CD4-positive, alpha-beta T cell treated with Interferon gamma for 1 hour (primary cell): Measurements from ENCODE around the gene GPR143.
"Not testable (repeated sequence)": the region's sequence is repeated elsewhere in the genome, so short reads cannot be mapped to it uniquely, and the experiment has no call there.

ENCODE experiments used
- DNase-seq: peaks from one replicate; pipeline ENCODE4 v3.0.0-alpha.2; 2020

The GPR143 gene

DNA sequence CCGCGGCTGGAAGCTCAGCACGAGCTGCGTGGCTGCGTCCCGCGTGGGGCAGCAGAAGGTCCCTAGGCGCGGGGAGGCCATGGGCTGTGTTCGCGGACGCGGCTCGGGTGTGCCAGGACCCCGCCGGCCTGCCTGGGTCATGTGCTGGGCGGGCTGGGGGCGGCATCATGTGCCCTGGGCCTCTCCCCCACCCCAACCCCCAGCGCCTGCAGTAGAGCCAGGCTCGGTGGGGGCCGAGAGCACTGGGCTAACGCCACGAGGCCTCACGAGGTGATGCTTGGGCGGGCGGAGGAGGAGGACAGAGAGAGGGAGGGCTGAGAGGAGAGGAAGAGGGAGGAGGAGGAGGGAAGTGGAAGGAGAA lies at the start of gene GPR143:
GPR143 (minus strand) TSS at position 111 of the 361 bp plus-strand sequence; CDS start at position 81, 30 bp downstream.
- no peak for DNase-seq

DNA sequence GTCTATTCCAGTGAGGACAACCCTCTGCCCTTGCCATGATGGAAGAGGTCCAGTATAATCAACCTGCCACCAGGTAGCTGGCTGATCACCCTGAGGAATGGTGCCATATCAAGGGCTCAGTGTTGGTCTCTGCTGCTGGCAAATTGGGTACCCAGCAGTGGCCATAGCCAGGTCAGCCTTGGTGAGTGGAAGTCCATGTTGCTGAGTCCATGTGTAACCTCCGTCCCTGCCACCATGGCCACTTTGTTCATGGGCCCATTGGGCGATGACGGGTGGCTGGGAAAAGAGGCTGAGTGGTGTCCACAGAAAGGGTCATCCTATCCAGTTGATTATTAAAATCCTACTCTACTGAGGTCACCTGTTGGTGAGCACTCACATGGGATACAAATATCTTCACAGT lies 45.4 kb upstream of the GPR143 start:
- DNase-seq, result not testable (repeated sequence)

DNA sequence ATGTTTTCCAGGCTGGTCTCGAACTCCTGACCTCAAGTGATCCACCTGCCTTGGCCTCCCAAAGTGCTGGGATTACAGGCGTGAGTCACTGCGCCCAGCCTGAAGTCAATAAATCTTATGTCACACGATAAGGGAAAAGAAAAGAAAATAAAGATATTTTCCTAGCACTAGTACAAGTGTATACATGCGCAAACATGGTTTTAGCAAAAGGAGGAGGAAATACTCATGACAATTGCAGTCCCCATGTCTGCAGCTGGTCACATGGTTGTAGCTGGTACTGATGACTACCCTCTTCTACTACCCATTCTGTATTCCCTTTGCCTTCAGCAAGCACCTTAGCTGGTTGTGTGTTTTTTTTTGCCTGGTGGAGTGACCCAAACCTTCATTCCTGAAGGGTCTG lies 44.2 kb upstream of the GPR143 start:
- DNase-seq, result not testable (repeated sequence)

DNA sequence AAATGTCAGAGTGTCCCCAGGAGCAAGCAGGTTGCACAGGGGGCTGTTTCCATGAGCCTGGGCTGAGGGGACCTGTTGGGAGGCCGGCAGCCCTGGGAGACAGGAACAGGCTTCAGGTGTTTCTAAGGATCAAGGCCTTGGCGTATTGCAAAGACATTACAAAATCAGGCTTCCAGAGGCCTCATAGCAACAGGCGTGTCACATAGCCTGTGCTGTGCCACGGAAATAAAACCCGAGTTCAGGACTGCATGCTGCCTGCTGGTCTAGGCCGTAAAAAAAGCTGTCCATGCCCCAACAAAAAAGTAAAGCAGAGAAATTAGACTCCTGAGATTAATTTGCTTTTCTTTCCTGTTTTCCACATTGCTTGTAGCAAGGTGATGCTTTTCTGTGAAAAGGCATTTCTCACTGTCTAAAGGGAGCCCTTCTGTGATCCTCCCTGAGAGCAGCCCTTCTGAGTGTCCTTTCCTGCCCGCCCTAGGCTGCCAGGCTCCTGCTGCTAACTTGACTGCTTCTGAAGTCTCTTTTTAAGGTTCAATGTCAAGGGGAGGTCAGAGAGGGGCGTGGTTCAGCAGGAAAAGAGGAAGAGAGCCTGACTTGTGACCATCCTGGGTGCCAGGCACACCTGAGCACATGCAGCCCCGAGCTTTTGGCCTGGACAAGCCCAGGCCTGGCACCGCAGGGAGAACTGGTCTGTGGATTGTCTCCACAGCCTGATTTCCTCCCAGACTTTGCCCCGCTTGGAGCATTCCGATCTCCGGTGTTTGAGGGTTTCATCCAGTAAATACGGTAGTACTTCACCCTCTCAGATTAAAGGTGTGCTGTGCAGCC lies 41.9 kb upstream of the GPR143 start:
- no peak for DNase-seq

DNA sequence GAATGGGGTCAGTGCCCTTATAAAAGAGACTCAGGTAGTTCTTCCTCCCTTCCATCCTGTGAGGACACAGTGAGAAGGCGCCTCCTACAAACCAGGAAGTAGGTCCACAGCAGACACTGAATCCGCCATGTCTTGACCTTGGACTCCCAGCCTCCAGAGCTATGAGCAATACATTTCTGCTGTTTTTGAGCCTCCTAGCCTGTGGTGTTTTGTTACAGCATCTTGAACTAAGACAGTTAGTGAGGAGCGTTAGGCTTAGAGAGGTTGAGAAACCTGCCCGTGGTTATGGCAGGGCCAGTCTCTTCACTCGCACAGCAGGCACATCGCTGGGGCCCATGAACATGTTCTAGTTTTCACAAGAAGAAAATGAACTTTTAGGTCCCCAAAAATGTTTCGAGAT lies 40.3 kb upstream of the GPR143 start:
- no peak for DNase-seq

DNA sequence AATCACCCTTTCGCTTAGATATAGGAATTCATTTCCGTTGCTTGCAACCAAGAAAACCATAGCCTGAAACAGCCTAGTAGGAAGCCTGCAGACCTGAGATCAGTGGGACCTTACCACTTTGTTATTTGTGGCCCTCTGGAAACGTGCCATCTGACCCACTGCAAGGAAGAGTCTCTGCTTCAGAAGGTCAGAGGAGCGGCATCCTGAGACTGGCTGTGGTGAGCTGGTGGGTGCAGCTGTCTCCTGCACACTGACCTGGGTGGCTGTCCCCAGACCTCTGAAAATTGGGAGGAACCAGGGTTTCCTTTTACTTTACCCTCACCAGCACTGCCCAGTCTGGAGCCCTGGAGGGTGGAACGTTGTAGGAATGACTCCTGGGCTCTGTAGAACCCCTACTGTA lies 38.8 kb upstream of the GPR143 start:
- no peak for DNase-seq

DNA sequence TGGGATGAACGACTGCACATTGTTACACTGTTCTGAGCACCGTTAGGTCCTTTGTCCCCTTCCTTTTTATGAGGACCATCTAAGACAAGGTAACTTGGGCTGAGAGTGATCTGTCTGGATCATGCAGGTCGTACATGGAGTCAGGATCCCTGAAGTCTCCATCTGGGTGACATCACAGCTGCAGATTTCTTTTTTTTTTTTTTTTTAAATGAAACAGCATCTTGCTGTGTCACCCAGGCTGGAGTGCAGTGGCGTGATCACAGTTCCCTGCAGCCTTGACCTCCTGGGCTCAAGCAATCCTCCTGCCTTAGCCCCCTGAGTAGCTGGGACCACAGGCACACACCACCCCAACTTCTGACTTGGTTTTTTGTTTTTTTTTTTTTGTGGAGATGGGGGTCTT lies 37.1 kb upstream of the GPR143 start:
- DNase-seq, result no peak

DNA sequence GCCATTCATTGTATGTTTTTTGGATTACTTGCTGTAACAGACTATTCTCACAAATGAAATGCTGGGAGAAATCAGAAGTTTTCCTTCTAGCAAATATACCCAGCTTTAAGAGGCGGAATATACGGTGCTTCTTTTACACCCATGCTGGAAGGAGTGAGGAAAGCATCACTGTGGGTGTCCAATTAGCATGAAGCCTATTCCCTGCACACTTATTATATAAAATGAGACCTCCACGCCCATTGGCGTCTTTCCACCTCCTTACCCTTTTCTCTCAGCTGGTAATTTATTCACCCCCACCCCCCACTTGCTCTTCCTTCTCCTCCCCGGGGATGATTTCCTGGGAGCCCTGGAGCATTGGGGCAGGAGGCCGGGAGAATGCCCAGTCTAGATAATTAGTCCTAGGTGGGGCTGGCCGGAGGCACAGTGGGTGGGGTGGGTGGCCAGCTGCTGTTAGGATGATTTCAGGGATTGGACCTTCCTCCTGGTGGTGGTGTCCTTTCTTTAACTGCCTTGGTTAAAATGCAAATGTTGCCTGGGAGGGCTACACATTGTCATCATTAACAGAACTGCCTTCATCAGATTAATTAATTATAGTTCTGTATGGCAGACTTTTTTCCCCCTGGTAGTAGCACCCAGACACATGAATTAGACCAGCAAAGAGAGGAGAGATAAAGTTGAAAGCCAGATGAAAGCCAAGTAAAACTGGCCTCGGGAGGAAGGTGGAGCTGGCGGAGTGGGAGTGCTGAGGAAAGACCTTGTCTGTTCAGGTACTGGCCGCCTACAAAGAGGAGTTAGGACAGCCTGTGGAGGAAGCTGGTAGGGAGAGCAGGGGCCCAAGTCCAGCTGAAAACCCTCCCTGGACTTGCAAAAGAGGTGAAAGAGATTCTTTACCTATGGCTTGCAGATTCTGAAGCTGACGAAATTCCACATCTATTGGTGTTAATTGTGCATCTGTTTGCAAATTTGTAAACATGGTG lies 32.0 kb upstream of the GPR143 start:
- no peak for DNase-seq

DNA sequence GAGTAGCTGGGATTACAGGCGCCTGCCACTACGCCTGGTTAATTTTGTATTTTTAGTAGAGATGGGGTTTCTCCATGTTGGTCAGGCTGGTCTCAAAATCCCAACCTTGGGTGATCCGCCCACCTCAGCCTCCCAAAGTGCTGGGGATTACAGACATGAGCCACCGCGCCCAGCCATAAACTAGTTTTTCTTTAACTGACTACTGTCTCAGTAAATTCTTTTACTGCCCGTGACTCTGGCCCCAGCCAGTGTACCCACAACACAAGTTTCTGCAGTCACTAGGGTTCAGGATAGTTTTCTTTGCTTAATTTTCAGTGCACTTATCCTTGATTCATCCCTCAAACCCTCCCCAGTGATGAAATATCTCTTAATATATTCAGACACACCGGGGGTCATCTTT lies 28.8 kb upstream of the GPR143 start:
- no peak for DNase-seq

DNA sequence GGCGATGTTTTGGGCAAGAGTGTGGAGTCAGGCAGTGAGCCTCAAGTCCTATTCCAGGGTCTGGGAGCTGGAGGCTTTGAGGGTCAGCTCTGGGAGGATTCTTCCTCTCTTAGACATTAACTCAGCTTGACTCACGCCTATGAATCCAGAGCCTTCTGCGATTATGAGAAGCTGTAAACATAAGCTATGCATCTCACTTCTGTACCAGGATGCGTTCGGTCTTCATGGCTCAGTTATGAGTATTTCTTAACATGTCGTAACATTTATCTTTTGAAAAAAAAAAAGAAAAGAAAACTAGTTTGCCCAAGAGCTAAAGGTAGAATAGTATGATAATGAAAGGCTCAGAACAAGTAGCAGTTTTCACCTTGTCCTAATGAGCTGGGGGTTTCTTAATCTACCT lies 25.2 kb upstream of the GPR143 start:
- no peak for DNase-seq

DNA sequence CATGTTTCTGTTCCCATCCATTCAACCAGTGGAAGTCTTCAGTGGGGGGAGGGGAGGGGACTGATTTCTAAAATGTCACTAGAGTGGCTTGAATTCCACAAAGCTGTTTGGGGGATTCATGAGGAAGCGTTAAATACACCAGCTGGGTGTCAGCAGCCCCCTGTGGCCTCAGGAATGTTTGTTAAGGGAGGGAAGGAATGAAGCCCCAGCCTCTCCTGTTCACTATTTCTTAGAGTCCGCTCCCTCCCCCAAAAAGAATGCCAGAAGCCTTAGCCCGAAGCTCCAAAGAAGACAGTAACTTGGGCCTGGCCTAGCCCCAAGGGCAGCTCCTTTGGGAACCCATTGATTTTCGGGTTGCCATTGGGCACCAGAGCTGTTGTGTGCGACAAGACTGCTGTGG lies 23.9 kb upstream of the GPR143 start:
- no peak for DNase-seq

DNA sequence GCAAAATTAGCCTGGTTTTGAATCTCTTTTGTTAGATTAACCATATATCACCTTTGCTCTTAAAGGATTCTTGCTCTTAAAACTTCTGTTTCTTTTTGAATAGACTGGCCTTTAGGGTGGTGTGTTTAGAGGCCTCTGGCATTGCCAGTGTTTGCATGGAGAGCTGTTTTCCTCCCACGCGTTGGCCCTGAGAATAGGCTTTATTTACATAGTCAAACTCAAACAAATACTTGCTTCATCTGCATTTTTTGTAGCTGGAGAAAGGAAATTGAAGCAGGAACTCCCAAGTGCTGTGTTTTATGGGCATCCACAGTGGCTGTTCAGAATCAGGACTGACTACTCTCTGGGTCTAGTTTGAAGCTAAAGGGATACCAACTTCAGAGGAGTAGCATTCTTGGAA lies 23.3 kb upstream of the GPR143 start:
- no peak for DNase-seq

DNA sequence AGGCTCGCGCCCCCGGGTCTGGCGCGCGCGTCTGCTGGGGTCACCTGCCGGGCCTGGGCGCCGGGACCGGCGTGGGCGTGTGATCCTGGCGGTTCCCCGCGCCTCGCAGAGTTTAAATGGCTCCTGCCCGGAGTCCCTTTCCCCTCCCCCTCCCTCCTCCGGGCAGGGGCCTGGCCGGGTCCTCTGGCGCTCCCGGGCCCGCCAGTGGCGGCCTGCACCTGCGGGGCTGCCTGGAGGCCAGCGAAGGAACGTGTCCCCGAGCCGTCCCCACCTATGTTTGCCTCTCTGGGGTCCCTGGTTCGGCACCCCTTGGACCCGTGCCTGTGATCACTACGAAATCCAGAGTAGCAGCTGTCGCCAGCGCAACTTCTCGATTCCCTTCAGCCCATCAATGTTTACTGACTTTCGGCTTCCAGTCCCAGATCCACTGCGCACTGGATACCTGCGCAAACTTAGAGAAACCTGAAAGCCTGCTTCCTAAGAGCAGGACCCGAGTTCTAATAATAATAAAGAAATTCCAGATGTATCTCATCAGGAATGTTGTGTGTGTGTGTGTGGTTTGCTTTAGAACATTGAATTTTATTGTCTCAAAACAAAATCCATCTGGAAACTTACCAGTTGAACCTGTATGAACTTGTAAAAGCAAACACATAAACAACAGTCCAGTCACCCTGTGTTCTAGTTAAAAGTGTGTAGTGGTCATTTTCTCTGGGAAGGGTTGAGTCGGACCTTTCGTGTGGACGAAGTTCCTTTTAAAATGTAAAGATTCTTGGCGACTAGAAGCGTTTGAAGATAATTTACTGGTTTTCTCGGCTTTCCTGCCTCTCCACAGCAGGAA lies 21.4 kb upstream of the GPR143 start:
- DNase-seq, result no peak

DNA sequence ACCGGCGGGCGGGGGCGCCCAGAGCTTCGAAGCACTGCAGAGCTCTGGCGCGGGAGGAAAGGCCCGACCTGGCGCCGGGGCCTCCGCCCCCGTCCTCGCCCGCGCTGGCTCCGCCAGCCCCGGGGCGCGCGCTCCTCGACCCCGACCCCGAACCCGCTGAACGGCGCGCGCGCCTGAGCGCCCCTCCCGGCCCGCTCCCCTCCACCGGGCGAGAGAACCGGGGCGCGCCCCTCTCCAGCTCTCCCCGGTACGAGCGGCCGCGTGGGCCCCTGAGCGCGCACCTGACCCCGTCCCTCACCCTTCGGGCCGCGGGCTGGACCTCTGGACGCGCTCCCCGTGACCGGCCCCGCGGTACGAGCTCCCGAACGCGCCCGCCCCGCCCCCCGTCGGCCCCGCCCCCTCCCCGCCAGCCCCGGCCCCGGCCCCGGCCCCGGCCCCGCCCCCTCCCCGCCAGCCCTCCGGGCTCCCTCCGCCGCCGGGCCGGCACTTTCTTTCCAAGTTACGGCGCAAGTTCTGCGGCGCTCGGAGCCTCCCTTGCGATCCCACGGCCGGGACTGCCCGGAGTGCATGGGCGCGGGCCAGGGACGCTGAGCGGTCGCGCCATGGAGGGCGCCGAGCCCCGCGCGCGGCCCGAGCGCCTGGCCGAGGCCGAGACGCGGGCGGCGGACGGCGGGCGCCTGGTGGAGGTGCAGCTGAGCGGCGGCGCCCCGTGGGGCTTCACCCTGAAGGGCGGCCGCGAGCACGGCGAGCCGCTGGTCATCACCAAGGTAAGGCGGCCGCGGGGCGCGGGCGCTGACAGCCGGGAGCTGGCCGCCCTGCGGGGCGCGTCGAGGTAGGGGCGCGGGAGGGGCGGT lies 20.5 kb upstream of the GPR143 start, which contains the start of gene SHROOM2:
SHROOM2 (plus strand) TSS at position 486 of the 854 bp plus-strand sequence; CDS start at position 603, 117 bp downstream.
- no peak for DNase-seq

DNA sequence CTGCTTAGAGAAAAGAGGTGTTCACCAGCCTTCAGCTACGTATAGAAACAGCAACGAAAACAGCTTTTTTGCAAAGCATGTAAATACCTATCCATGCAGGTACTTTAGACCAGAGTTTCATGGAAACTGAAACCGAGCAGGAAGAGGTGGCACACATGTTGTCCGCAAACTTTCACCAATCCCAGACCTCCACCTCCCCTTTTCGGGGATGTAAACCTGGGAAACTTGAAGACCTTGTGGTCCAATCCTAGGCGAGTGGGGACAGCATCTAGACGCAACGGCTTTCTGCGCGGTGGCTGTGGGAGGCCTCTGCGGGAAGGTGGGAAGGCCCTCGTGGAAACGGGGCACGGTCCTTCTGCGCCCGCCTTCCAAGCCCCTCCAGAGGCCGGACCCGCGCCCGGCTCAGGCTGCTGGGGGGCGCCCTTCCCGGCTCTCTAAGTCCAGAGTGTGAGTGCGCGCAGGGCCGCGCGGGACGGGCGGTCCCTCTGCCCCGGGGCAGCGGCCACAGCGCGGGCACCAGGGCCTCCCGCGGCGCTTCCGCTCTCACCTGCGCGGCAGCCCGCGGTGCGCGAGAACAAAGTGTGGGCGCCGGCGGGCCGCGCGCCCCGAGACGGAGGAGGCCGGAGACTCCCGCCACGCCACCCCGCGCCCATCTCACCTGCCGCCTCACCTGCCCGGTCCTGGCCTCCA lies 19.8 kb upstream of the GPR143 start:
- DNase-seq, result no peak

DNA sequence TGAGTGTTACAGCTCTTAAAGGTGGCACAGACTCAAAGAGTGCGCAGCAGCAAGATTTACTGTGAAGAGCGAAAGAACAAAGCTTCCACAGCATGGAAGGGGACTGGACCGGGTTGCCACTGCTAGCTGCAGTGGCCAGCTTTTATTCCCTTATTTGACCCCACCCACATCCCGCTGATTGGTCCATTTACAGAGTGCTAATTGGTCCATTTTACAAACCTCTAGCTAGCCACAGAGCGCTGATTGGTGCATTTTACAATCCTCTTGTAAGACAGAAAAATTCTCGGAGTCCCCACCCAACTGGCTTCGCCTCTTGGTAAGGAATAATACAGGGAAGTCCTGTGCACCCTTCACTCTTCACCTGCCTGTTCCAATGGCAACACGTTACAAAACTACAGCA lies 18.7 kb upstream of the GPR143 start:
- DNase-seq, result no peak

DNA sequence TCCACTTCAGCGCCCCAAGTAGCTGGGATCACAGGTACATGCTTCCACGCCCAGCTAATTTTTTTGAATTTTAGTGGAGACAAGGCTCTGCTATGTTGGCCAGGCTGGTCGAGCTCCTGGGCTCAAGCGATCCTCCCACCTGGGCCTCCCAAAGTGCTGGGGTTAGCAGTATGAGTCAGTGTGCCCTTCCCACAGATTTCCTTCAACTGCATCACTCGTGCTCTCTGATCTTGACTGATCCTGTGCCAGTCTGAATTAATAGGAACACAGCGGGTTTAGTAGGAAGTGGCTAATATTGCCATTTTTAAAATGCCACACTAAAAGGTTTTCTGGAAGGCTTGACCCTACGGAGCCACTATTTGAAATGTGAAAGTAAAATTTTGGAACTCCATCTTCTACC lies 16.3 kb upstream of the GPR143 start:
- no peak for DNase-seq

DNA sequence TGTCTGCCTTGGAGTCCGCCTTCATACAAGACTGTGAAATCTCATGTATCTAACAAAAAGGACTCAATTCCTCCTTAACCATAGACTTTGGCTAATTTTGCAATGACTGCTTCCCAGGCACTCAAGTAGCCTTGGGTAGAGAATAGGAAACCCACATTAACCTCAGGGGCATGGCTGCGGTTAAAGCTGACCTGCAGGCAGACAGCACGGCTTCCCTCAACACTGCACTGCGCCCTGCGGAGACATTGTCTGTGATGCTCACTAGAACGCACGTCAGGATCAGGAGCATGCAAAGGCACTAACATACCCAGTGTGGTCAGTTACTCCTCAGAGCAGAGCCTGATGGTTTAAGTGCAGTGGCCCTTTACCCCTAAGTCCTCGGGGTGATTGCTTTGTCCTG lies 10.3 kb upstream of the GPR143 start:
- DNase-seq, result no peak

DNA sequence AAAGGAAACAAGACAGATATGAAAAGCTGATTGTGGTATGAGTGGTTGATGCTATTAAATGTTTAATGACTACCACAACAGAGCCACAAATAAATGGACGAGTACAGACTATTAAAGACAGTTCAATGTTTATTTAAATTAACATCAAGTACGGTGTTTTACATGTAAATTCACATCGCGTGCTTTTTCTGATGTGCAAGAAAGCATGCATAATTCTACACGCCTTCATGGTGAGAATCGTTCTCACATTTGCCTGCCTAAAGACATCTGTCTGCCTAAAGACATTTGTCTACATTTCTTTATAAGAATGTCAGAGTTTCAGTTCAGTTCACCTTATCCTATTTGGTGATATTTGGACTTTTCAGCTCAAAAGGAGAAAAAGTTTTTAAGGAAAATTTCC lies 7.3 kb upstream of the GPR143 start:
- DNase-seq, result no peak

DNA sequence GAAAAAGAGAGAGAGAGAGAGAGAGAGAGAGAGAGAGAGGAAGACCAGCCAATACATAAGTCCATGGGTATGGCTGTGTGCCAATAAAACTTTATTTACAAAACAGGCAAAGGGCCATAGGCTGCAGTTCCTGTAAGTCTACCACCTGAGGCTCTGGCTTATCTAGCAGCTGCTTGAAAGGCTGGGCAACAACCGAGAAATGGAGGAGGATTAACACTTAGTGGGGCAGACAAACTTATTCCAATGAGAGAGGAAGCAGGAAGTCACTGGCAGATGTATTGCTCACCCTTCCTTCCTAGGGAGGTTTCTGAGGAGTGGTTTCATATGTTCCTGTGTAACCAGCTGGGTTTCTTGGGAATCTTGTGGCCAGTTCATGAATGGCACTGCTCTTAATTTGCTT lies 4.7 kb upstream of the GPR143 start:
- no peak for DNase-seq

DNA sequence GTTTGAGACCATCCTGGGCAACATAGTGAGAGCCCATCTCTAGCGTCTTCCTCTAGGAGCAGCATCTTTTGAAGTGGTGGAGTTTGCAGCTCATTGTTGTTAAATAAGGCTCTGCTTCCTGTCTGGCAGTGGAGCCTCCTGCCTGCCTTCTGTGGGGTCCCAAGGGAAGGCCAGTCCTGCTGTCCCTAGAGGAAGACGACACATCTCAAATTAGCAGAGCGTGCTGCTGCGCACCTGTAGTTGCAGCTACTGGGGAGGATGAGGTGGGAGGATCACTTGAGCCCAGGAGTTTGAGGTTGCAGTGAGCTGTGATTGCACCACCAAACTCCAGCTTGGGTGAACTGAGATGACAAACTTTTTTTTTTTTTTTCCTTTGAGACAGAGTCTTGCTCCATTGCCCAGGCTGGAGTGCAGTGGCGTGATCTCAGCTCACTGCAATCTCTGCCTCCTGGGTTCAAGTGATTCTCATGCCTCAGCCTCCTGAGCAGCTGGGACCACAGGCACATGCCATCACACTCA lies 2.7 kb upstream of the GPR143 start:
- DNase-seq, result not testable (repeated sequence)
